AG10803 (cell line): ENCODE measurements around the gene SYNPO.
A peak's percentile ranks its signal among the peaks of the same experiment; 100 is the strongest.

Experiments used
- DNase-seq: peaks from one replicate; pipeline ENCODE4 v3.0.0; 2010; ENCODE audit warnings: low read depth
- H3K4me3 ChIP-seq: 2 replicates; pipeline ENCODE4 v1.5.1; 2011; ENCODE audit warnings: mild to moderate bottlenecking, low read length, control low read depth
- CTCF ChIP-seq: conservative IDR thresholded peaks from 2 replicates; pipeline ENCODE4 v1.5.1; 2011; ENCODE audit warnings: mild to moderate bottlenecking, low read length, control low read depth, inconsistent platforms

The SYNPO gene

GRCh38 chr5:150640311-150641005 is at the start of gene SYNPO:
Gene SYNPO (plus strand): TSS chr5:150640660. CDS start chr5:150648276, 7,616 bp downstream.
- DNase-seq = peak; percentile 93
- peak within 1 kb of the TSS; percentile 80 for H3K4me3 ChIP-seq
- no peak; the same call in 1 of the 2 replicates for TF ChIP-seq CTCF

- TF ChIP-seq CTCF = no peak
- DNase-seq = no peak
- H3K4me3 ChIP-seq = no peak overlapping the region
Observed at GRCh38 chr5:150590979-150591695, 49.3 kb upstream of the SYNPO start.

- TF ChIP-seq CTCF = no peak
- no peak for DNase-seq
Observed at GRCh38 chr5:150593593-150593992, 46.9 kb upstream of the SYNPO start.

GRCh38 chr5:150593996-150594395 is 46.5 kb upstream of the SYNPO start:
- peak; percentile 12 for DNase-seq
- TF ChIP-seq CTCF = no peak

More at GRCh38 chr5:150593593-150593992, 46.9 kb upstream of the SYNPO start:
- no peak overlapping the region for H3K4me3 ChIP-seq

GRCh38 chr5:150595466-150596031 is 44.9 kb upstream of the SYNPO start:
- DNase-seq = no peak
- TF ChIP-seq CTCF = no peak
- H3K4me3 ChIP-seq = no peak overlapping the region

More at GRCh38 chr5:150593996-150594395, 46.5 kb upstream of the SYNPO start:
- no peak overlapping the region for H3K4me3 ChIP-seq

GRCh38 chr5:150596313-150596712 is 44.1 kb upstream of the SYNPO start:
- H3K4me3 ChIP-seq = no peak overlapping the region
- no peak for TF ChIP-seq CTCF

More at GRCh38 chr5:150596313-150596712, 44.1 kb upstream of the SYNPO start:
- no peak for DNase-seq
